Large intestine (tissue), 3 donors: Measurements from ENCODE around the gene AGPAT2. TPM values are rescaled to one million over a fixed set of nuclear protein-coding genes. Genes with fewer than 3 reads are reported as not detected.
"Not testable (repeated sequence)": the region's sequence is repeated elsewhere in the genome, so short reads cannot be mapped to it uniquely, and the experiment has no call there.

ENCODE experiments used
- DNase-seq, 2 donors: peaks; one replicate each; pipeline versions ENCODE4 v3.0.0 to v3.0.0-alpha.2; 2013
- H3K27ac ChIP-seq: one replicate; pipeline ENCODE4 v1.5.1; 2013; ENCODE audit warnings: low read length
- H3K27me3 ChIP-seq: 2 replicates; pipeline ENCODE4 v1.6.1; 2013; ENCODE audit warnings: low read length; ENCODE audit not compliant: control insufficient read depth, insufficient read depth
- H3K36me3 ChIP-seq: 2 replicates; pipeline ENCODE4 v1.6.1; 2013; ENCODE audit warnings: low read length; ENCODE audit not compliant: control insufficient read depth, insufficient read depth
- H3K4me1 ChIP-seq: one replicate; pipeline ENCODE4 v1.6.1; 2013; ENCODE audit warnings: low read length; ENCODE audit not compliant: control insufficient read depth, insufficient read depth
- H3K4me3 ChIP-seq: one replicate; pipeline ENCODE4 v1.5.1; 2013; ENCODE audit warnings: low read length
- H3K9me3 ChIP-seq: one replicate; pipeline ENCODE4 v1.6.1; 2013; ENCODE audit warnings: mild to moderate bottlenecking, low read depth, low read length, moderate library complexity; ENCODE audit not compliant: control insufficient read depth
- WGBS: methylation state at CpG from one replicate; pipeline ENCODE4 v1.1.5; 2013; ENCODE audit warnings: low lambda C conversion rate; ENCODE audit not compliant: insufficient coverage; 5-methylcytosine and 5-hydroxymethylcytosine counted together
- polyA plus RNA-seq: library from polyadenylated mRNA; unstranded; fragments of 120-200 nt; gene quantifications from one replicate; pipeline ENCODE4 v1.2.1, GENCODE V29; 2013

The AGPAT2 gene
- polyA plus RNA-seq, 1 donor: 175 TPM

- no peak for DNase-seq
These were observed 25.7 kb upstream of the AGPAT2 start for GRCh38 chr9:136712690-136713544.

DNA sequence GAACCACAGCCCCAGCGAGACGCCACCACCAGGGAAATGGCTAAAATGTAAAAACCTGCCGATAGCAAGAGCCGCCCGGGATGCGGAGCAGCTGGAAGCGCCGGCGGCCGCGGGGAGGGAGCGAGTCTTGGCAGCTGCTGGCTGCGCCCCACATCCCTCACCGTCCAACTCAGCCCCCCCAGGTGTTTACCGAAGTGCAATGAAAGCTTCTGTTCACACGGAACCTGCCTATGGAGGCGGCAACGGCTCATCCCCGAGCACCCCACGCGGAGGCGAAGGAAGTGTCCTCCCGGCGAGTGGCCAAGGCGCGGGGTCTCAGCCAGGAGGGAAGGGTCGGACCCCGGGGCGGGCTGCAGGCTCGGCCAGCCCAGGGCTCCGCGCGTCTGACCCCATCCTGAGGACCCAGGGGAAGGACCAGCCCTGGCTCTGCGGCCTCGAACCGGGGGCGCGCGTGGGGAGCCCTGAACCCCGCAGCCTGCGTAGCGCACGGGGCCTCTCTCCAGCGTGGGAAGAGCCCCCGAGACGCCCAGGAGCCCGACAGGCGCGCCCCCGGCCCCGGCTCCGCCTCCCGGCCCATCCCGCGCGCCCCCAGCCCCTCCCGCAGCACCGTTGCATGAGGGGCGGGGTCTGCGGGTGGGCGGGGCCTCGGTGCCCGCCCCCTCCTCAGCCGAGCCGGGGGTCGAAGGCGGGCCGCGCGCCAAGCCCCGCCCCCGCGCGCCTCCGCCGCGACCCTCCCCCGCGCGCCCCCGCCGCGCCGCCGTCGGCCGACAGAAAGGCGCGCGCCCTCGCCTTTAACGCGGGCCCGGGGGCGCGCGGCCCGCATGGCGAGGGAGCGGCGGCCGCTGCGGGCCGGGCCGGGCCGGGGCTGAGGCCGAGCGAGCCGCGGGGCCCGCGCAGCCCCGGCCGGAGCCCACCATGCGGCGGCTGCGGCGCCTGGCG lies 24.8 kb upstream of the AGPAT2 start, which contains the start of gene DIPK1B:
Gene DIPK1B, plus strand, starts transcription at position 822 of the 939 bp plus-strand sequence. Its CDS starts 94 bp downstream, at position 916.
- Histone ChIP-seq H3K9me3 (no peaks in the 10 kb centered on the region), H3K27ac (no peak within 1 kb of the TSS), H3K36me3 (no peaks in the 10 kb centered on the region), H3K27me3 (peaks cover 3% of the 10 kb centered on the region), H3K4me3 (peak within 1 kb of the TSS; percentile 36), H3K4me1 (peaks cover 8% of the 10 kb centered on the region)
- no CpG with 5 or more reads among the region's 119 CpGs for WGBS
- peak in 1 of 2 donors; percentile 63 for DNase-seq

More at GRCh38 chr9:136712690-136713544, 25.7 kb upstream of the AGPAT2 start:
- Histone ChIP-seq H3K9me3 (no peaks in the 10 kb centered on the region), H3K27me3 (peaks cover 3% of the 10 kb centered on the region), H3K4me3 (peak overlapping the region; percentile 36), H3K27ac (no peak overlapping the region), H3K4me1 (peaks cover 8% of the 10 kb centered on the region), H3K36me3 (no peaks in the 10 kb centered on the region)
- no CpG with 5 or more reads among the region's 56 CpGs for WGBS

DNA sequence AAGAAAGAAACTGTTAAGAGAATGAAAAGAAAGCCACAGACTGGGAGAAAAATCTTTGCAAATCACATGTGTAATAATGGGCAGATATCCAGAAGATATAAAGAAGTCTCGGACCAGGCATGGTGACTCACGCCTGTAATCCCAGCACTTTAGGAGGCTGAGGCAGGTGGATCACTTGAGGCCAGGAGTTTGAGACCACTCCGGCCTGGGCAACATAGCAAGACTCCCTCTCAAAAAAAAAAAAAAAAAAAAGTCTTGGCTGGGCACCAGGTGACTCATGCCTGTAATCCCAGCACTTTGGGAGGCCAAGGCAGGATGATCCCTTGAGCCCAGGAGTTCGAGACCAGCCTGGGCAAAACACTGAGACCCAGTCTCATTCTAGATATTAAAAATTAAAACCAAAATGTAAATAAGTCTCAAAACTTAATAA lies 24.0 kb upstream of the AGPAT2 start:
- not testable (repeated sequence) for H3K9me3 ChIP-seq, H3K36me3 ChIP-seq, H3K27ac ChIP-seq, H3K4me1 ChIP-seq, H3K4me3 ChIP-seq, DNase-seq, H3K27me3 ChIP-seq
- no CpG with 5 or more reads among the region's 4 CpGs for WGBS

GRCh38 chr9:136710543-136710942 lies 23.3 kb upstream of the AGPAT2 start:
- no peaks in the 10 kb centered on the region for H3K9me3 ChIP-seq
- no peaks in the 10 kb centered on the region for H3K36me3 ChIP-seq
- H3K4me1 ChIP-seq: peaks cover 8% of the 10 kb centered on the region
- H3K4me3 ChIP-seq: no peak overlapping the region
- WGBS: no CpG with 5 or more reads among the region's 7 CpGs
- H3K27me3 ChIP-seq: peaks cover 3% of the 10 kb centered on the region
- no peak for DNase-seq
- no peak overlapping the region for H3K27ac ChIP-seq

DNA sequence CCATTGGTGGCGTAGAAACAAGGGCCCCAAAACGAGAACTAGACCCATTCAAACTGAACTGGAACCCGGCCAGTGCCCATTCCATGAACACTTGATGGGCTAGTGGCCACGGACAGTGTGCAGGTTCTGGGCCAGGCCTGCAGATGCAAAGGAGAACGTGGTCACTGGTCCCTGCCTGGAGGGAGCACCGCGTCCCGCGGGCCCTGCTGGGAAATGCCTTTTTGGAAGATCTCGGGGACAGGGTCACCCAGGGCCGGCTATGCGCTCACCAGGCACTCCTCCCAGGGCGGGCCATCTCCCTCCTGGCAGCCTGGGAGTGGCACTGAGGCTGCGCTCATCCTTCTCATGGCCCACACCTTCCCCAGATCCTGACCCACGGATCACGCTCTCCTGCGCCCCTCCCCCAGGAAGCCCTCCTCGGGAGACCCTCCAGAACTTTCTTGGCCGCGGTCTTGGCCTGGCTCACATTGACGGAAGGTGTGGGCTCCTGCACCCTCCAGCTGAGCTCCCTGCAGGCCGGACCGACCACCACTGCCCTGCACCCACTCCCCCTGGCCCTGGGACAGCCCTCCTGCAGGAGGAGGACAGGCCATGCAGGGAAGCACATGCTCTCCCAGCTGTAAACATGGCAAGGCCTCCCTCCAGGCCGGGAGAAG lies 22.3 kb upstream of the AGPAT2 start:
- no peaks in the 10 kb centered on the region for H3K36me3 ChIP-seq
- H3K4me1 ChIP-seq: peaks cover 8% of the 10 kb centered on the region
- H3K9me3 ChIP-seq: no peaks in the 10 kb centered on the region
- no peak for DNase-seq
- H3K27ac ChIP-seq: no peak overlapping the region
- no peak overlapping the region for H3K4me3 ChIP-seq
- no CpG with 5 or more reads among the region's 24 CpGs for WGBS
- peaks cover 3% of the 10 kb centered on the region for H3K27me3 ChIP-seq

DNA sequence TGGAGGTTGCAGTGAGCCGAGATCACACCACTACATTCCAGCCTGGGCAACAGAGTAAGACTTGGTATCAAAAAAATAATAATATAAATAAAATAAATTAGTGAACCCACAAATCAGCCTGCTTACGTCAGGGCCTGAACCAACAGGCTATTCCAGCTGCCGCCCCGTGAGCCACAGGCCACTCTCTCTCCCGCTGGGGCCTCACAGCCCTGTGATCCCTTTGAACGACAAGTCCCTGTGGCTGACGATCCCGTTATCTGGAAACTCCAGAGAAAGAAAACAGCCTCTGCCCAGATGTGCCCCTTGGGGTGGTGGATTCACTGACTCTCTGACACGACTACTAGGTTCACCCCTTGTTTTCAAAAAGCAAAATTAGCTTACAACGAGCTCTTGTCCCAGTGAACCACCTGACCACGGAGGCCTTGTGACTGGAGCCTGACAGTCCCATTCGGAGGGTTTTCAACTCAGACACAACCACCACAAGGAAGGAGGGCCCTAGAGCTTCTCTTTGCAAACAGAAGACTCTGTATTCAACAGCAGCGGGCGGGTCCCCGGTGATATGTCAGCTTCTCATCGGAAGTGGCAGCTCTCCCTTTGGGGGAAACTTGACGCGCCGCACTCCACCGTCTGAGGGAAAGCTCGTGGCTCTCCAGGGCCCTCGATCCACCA lies 20.7 kb upstream of the AGPAT2 start:
- peaks cover 5% of the 10 kb centered on the region for H3K4me1 ChIP-seq
- H3K36me3 ChIP-seq: no peaks in the 10 kb centered on the region
- DNase-seq: no peak
- H3K27ac ChIP-seq: no peak overlapping the region
- 83% methylated on average over 1 of the region's 22 CpGs for WGBS
- no peak overlapping the region for H3K4me3 ChIP-seq
- H3K27me3 ChIP-seq: peaks cover 3% of the 10 kb centered on the region
- no peaks in the 10 kb centered on the region for H3K9me3 ChIP-seq

- H3K36me3 ChIP-seq: no peaks in the 10 kb centered on the region
- no peak overlapping the region for H3K4me3 ChIP-seq
- no CpG with 5 or more reads among the region's 7 CpGs for WGBS
- H3K27me3 ChIP-seq: peaks cover 3% of the 10 kb centered on the region
- H3K9me3 ChIP-seq: no peaks in the 10 kb centered on the region
- DNase-seq: no peak
- no peak overlapping the region for H3K27ac ChIP-seq
- peaks cover 5% of the 10 kb centered on the region for H3K4me1 ChIP-seq
These were observed 19.8 kb upstream of the AGPAT2 start for GRCh38 chr9:136707011-136707410.

- no peak for DNase-seq
- no peaks in the 10 kb centered on the region for H3K36me3 ChIP-seq
- H3K4me3 ChIP-seq: no peak overlapping the region
- WGBS: no CpG with 5 or more reads among the region's 7 CpGs
- peaks cover 7% of the 10 kb centered on the region for H3K27me3 ChIP-seq
- no peaks in the 10 kb centered on the region for H3K9me3 ChIP-seq
- H3K4me1 ChIP-seq: peaks cover 10% of the 10 kb centered on the region
- H3K27ac ChIP-seq: no peak overlapping the region
These were observed 18.3 kb upstream of the AGPAT2 start for GRCh38 chr9:136705564-136705963.

- H3K27ac ChIP-seq, H3K36me3 ChIP-seq, DNase-seq, H3K27me3 ChIP-seq, H3K9me3 ChIP-seq, H3K4me3 ChIP-seq: not testable (repeated sequence)
- WGBS: 33% methylated on average over 1 of the region's 8 CpGs
- peaks cover 14% of the 10 kb centered on the region for H3K4me1 ChIP-seq
These were observed 17.5 kb upstream of the AGPAT2 start for GRCh38 chr9:136704741-136705140.
